Upper lobe of left lung (tissue), 6 donors: ENCODE data around the gene CFAP57. TPM values are rescaled to one million over a fixed set of nuclear protein-coding genes. Genes with fewer than 3 reads are reported as not detected.

Experiments
- ATAC-seq, 2 donors: fragments of 200-7000 bp; cut with Tn5 transposase; one replicate each; pipeline ENCODE4 v1.9.1; 2022; ENCODE audit warnings: mild to moderate bottlenecking in 2 of 2, moderate library complexity in 2 of 2; ENCODE audit not compliant: low FRiP score in 2 of 2
- DNase-seq, 2 donors: peaks; one replicate each; pipeline ENCODE4 v3.0.0-alpha.2; 2019 to 2020
- H3K27ac ChIP-seq, 4 donors: fragments of 200-600 bp; sonication (generic); one replicate each; pipeline ENCODE4 v1.5.1; 2016 to 2019
- H3K27me3 ChIP-seq, 4 donors: fragments of 200-600 bp; sonication (generic); one replicate each; pipeline ENCODE4 v1.5.1; 2017 to 2019
- H3K36me3 ChIP-seq, 4 donors: fragments of 200-600 bp; sonication (generic); one replicate each; pipeline ENCODE4 v1.5.1; 2016 to 2019
- H3K4me1 ChIP-seq, 4 donors: fragments of 200-600 bp; sonication (generic); one replicate each; pipeline ENCODE4 v1.5.1; 2018 to 2019
- H3K4me3 ChIP-seq, 4 donors: fragments of 200-600 bp; sonication (generic); one replicate each; pipeline ENCODE4 v1.5.1; 2017 to 2019; ENCODE audit warnings: mild to moderate bottlenecking in 2 of 4, moderate library complexity in 1 of 4
- H3K9me3 ChIP-seq, 4 donors: fragments of 200-600 bp; sonication (generic); one replicate each; pipeline ENCODE4 v1.5.1; 2018 to 2019
- EP300 ChIP-seq, 4 donors: sonication (generic); formaldehyde crosslinking; IDR thresholded peaks; one replicate each; pipeline ENCODE4 v1.5.1; 2017; ENCODE audit warnings: antibody characterized with exemption in 4 of 4, control low read depth in 2 of 4
- POLR2A ChIP-seq, 4 donors: fragments of 450-650 bp; IDR thresholded peaks; one replicate each; pipeline ENCODE4 v1.5.1; 2016 to 2017; ENCODE audit warnings: antibody characterized with exemption in 4 of 4, mild to moderate bottlenecking in 2 of 4
- POLR2AphosphoS5 ChIP-seq, 2 donors: sonication (generic); formaldehyde crosslinking; IDR thresholded peaks; one replicate each; pipeline ENCODE4 v1.5.1; 2017; ENCODE audit warnings: antibody characterized with exemption in 2 of 2
- WGBS, 2 donors: methylation state at CpG; one replicate each; pipeline ENCODE4 v1.1.5; 2017 to 2018; 5-methylcytosine and 5-hydroxymethylcytosine counted together
- total RNA-seq, 6 donors: library from RNA; depleted of rRNA in 4 of 6; stranded (reverse); fragments of >200 nt in 4 of 6; gene quantifications; one replicate each; pipeline versions ENCODE4 v1.1.0 to v1.2.1, GENCODE V29; 2016 to 2021
- TF ChIP-seq, protein P1 (sequence below), 6 experiments: fragments of 450-650 bp in 4 of 6; fragments of 200-600 bp in 2 of 6; sonication (generic) in 2 of 6; IDR thresholded peaks; one replicate each; pipeline ENCODE4 v1.5.1; 2016 to 2019; ENCODE audit warnings: antibody characterized with exemption in 6 of 6
- donor health status: DM: no; HTN: no; CAD: no; lungs with moderate emphysema.
- donor health status: DM: no; HTN: yes; CAD: no; lungs with severe emphysema.

The CFAP57 gene
- total RNA-seq, 6 donors from 2014 or later, result 0.37 to 23.1 (median 3.7) TPM

DNA sequence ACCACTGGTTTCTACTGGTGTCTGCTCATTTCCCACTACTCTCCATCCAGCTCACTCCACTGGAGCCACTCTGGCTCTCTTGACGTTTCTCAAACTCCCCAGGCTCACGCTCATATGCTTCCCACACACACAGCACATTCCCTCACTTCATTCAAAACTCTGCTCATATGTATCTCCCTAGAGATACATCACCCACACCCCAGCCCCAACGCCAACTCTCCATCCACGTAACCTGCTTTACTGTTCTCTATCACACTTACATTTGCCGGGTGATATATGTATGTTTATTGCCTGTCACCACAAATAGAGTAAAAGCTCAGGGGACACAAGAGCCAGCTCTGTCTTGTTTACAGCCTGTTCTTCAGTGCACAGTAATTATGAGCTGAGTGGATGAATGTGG, 22.2 kb upstream of the CFAP57 start:
- H3K4me1 ChIP-seq, result peaks cover 7 to 13% (median 9%) of the 10 kb centered on the region in 4 donors
- H3K9me3 ChIP-seq, result no peaks in the 10 kb centered on the region
- H3K4me3 ChIP-seq, result no peak overlapping the region
- no peak for DNase-seq
- 76 to 83% methylated on average over 5 of the region's 5 CpGs for WGBS, 2 donors
- ATAC-seq, result no peak
- H3K36me3 ChIP-seq, result no peaks in the 10 kb centered on the region
- TF ChIP-seq POLR2A (IDR thresholded peaks at IDR 0.05), result no peak
- no peak for TF ChIP-seq EP300 (IDR thresholded peaks at IDR 0.05)
- TF ChIP-seq, protein P1, sequence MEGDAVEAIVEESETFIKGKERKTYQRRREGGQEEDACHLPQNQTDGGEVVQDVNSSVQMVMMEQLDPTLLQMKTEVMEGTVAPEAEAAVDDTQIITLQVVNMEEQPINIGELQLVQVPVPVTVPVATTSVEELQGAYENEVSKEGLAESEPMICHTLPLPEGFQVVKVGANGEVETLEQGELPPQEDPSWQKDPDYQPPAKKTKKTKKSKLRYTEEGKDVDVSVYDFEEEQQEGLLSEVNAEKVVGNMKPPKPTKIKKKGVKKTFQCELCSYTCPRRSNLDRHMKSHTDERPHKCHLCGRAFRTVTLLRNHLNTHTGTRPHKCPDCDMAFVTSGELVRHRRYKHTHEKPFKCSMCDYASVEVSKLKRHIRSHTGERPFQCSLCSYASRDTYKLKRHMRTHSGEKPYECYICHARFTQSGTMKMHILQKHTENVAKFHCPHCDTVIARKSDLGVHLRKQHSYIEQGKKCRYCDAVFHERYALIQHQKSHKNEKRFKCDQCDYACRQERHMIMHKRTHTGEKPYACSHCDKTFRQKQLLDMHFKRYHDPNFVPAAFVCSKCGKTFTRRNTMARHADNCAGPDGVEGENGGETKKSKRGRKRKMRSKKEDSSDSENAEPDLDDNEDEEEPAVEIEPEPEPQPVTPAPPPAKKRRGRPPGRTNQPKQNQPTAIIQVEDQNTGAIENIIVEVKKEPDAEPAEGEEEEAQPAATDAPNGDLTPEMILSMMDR (IDR thresholded peaks at IDR 0.05), result no peak
- TF ChIP-seq POLR2AphosphoS5 (IDR thresholded peaks at IDR 0.05), result no peak
- peaks cover 0 to 4% (median 0%) of the 10 kb centered on the region in 4 donors for H3K27me3 ChIP-seq
- no peak overlapping the region for H3K27ac ChIP-seq

DNA sequence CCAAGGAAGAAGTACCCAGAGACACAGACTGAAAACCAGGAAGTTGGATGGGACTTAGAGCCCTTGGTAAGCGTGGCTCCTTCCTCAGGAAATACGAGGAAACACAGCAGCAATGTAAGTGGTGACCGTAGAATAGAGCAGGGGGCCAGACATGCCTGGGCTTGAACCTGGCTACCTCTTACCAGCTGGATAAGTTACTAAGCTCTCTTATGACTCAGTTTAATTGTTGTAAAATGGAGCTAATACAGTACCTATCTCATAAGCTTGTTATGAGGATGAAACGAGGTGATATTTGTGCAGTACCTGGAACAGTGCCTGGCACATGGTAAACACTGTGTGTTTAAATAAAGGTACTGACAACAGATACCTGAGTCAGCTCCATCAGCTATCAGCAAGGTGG, 19.3 kb upstream of the CFAP57 start:
- Histone ChIP-seq H3K36me3 (no peaks in the 10 kb centered on the region), H3K4me1 (peaks cover 2 to 6% (median 4%) of the 10 kb centered on the region in 4 donors), H3K4me3 (no peak overlapping the region), H3K9me3 (no peaks in the 10 kb centered on the region), H3K27me3 (no peaks in the 10 kb centered on the region), H3K27ac (no peak overlapping the region)
- TF ChIP-seq POLR2A (IDR thresholded peaks at IDR 0.05) (no peak), POLR2AphosphoS5 (IDR thresholded peaks at IDR 0.05) (no peak), EP300 (IDR thresholded peaks at IDR 0.05) (no peak)
- TF ChIP-seq, protein P1 (IDR thresholded peaks at IDR 0.05), result no peak
- ATAC-seq, result no peak
- no peak for DNase-seq
- WGBS, 2 donors, result 43 to 54% methylated on average over 4 of the region's 4 CpGs

DNA sequence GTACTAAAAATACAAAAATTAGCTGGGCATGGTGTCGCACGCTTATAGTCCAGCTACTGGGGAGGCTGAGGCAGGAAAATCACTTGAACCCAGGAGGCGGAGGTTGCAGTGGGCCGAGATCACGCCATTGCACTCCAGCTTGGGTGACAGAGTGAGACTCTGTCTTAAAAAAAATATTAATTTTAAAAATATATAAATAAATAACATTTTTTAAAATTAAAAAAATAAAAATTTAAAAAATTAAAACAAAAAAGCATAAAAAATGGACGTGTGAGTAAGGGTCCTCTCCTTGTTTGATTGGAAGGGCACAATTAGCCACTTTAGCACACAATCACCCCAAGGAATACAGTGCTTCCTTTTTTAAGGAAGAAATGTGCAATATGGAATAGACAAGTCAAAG, 18.7 kb upstream of the CFAP57 start:
- no peaks in the 10 kb centered on the region for H3K27me3 ChIP-seq
- no peak overlapping the region for H3K4me3 ChIP-seq
- H3K27ac ChIP-seq, result no peak overlapping the region
- DNase-seq, result no peak
- no peak for ATAC-seq
- H3K36me3 ChIP-seq, result no peaks in the 10 kb centered on the region
- no peaks in the 10 kb centered on the region for H3K4me1 ChIP-seq
- TF ChIP-seq, protein P1 (IDR thresholded peaks at IDR 0.05), result no peak
- TF ChIP-seq EP300 (IDR thresholded peaks at IDR 0.05) (no peak), POLR2A (IDR thresholded peaks at IDR 0.05) (no peak), POLR2AphosphoS5 (IDR thresholded peaks at IDR 0.05) (no peak)
- 91 to 96% methylated on average over 6 of the region's 6 CpGs for WGBS, 2 donors
- no peaks in the 10 kb centered on the region for H3K9me3 ChIP-seq

DNA sequence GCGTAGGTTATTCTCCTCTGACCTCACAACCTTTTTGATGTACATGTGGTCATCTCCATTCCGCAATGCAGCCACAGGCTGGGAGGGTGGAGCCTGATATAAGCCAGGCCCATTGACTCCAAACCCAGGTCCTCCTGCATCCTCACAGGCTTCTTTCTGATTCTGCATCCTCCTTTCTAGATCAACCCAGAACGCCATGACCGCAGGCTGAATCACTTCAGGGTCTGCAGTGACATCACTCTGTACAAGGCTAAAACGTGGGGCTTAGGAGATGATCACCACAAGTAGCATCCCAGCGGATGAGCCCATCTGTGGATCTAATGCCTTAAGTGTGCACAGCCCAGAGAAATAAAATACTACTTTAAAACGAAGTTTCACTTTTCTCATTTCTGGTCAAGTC, 16.1 kb upstream of the CFAP57 start:
- ATAC-seq (no peak), DNase-seq (no peak)
- TF ChIP-seq EP300 (IDR thresholded peaks at IDR 0.05) (no peak), POLR2A (IDR thresholded peaks at IDR 0.05) (no peak), POLR2AphosphoS5 (IDR thresholded peaks at IDR 0.05) (no peak)
- TF ChIP-seq, protein P1 (IDR thresholded peaks at IDR 0.05), result no peak
- Histone ChIP-seq H3K4me1 (no peaks in the 10 kb centered on the region), H3K27ac (no peak overlapping the region), H3K27me3 (no peaks in the 10 kb centered on the region), H3K9me3 (no peaks in the 10 kb centered on the region), H3K4me3 (no peak overlapping the region), H3K36me3 (no peaks in the 10 kb centered on the region)
- 87 to 88% methylated on average over 7 of the region's 7 CpGs for WGBS, 2 donors

DNA sequence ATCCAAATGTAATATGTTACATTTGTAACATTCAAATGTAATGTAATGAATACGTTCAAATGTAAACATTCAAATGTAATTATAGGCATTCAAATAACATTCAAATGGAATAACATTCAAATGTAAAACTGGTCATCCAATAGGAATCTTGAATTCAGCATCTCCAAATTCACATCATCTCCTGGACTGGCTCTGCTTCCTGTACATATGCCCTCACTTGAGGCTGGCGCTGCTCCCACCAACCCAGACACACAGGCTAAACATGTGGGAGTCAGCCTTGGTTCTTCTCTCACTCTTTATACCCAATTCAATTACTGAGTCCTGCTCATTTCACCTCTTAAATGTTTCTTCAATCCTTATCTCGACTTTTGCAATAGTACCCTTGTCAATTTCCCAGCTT, 7.0 kb upstream of the CFAP57 start:
- H3K27ac ChIP-seq, result no peak overlapping the region
- ATAC-seq, result no peak
- TF ChIP-seq POLR2A (IDR thresholded peaks at IDR 0.05) (no peak), POLR2AphosphoS5 (IDR thresholded peaks at IDR 0.05) (no peak)
- TF ChIP-seq, protein P1 (IDR thresholded peaks at IDR 0.05), result no peak
- 91 to 92% methylated on average over 3 of the region's 3 CpGs for WGBS, 2 donors
- no peak for DNase-seq
- no peaks in the 10 kb centered on the region for H3K9me3 ChIP-seq
- H3K36me3 ChIP-seq, result peaks cover 12 to 78% (median 43%) of the 10 kb centered on the region in 4 donors
- no peaks in the 10 kb centered on the region for H3K4me1 ChIP-seq
- H3K27me3 ChIP-seq, result no peaks in the 10 kb centered on the region
- H3K4me3 ChIP-seq, result no peak overlapping the region
